H54 (cell line): ENCODE measurements around the gene ANKFN1.

ENCODE experiments used
- DNase-seq: peaks from one replicate; pipeline ENCODE4 v3.0.0; 2011; ENCODE audit warnings: low spot score, mixed read lengths; ENCODE audit not compliant: insufficient read length
- FAIRE-seq: peaks from 3 replicates; lab custom pipeline; 2011; peaks lifted over from hg19 to GRCh38; lab: Jason Lieb, UNC
- POLR2A ChIP-seq: IDR thresholded peaks from 2 replicates; pipeline ENCODE4 v1.6.1; 2011; ENCODE audit warnings: low read depth, mild to moderate bottlenecking, low read length

Gene ANKFN1

DNA sequence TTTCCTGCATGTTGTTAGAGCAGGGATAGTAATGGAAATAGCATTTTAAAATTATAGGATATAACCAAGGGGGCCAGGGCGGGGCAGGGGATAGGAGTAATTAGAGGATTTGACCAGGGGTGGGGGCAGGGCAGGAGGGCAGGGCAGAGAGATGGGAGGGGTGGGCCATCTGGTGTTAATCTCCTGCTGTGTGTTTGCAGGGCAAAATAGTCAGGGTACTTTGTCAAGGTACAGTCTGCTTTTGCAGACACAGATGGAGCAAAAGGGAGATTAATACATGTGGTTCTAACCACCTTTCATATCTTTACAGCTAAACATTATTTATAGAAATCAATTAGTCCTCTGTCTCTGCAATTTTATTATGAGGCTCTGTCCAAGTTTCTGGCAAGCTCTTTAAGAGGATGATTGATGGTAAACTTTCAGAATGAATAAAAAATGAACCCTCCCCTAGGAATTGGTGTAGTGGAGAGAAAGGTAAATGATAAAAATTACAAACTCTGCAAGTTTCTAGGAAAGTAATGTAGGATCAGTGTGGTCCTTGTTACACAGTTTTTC, 6.6 kb downstream of the ANKFN1 start:
- no peak for TF ChIP-seq POLR2A
- DNase-seq, result no peak
- FAIRE-seq, result no peak

DNA sequence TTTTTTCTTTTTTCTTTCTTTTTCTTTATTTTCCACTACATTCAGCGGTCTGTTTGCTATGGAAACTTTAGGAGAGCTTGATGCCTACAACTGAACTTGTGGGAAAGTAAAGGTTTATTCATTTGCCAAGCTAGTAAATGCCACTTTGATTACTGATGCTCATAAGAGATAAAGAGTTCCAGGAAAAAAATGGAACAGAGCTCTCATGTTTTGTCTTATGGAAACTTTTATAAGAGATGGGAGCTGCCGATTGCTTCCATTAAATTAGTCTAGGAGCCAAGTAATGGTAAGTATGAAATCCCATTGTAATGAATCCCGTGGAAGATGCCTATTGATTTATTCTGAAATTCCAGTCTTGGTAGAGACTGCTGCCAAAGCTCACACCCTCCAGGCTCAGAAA, 7.1 kb downstream of the ANKFN1 start:
- DNase-seq (no peak), FAIRE-seq (no peak)
- no peak for TF ChIP-seq POLR2A

DNA sequence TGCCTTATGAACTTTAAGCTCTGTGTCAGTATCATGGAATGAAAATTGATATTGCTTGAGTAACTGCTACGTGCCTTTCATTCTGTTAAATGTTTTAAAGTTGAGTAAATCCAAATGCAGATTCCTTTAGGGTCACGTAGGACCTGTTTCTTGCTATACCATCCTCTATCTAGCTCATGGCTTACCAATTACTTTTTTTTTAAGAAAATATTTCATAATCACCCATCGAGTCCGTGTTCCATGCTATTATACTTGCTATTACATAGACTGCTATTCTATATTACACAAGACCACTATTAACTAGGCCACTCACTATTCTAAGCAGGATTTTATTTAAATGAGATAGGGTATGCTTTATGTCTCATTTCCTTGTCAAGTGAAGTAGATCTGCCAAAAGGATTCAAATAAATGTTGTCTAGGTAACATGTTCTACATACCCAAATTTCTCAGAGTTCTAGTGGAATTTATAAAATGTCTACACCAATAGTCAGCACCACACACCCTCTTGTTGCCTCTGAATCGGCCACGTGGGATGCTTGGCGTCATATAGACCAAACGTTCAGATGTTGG, 11.9 kb downstream of the ANKFN1 start:
- DNase-seq (no peak), FAIRE-seq (peak; percentile 38)
- no peak for TF ChIP-seq POLR2A

DNA sequence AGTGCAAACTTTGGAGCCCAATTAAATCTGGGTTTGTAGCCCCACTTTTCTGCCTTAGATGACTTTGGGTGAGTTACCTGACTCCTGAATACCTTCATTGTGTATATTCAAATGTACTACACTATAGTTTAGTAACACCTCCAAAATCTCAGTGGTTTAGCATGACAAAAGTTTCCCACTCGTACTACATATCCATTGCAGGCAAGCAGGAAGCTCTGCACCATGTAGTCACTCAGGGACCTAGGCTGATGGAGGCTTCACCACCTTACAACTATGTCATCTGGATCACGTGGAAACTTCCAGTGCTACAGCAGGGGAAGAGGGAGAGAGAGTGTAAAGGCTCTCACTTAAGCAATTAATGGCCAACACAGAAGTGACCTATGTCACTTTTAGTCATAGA, 14.2 kb downstream of the ANKFN1 start:
- DNase-seq, result no peak
- no peak for TF ChIP-seq POLR2A
- FAIRE-seq, result no peak

DNA sequence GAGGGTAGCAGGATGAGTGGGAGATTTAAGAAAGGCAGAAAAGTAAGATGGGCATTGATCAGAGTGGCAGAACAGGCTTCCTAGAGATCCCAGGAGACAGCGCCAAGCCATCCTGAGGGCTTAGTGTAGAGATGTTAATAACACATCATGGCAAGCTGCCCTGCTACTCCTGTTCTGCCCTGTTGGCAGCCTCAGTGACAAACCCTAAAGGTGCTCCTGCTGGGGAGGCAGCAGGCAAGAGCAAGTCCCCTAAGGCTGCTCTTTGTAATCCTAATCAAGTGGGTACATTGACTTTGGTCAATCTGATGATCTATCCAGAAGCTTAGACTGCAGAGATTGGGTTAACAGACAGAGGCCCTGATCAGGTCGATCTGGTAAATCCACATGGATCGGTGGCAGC, 16.3 kb downstream of the ANKFN1 start:
- no peak for TF ChIP-seq POLR2A
- no peak for FAIRE-seq
- DNase-seq, result no peak

DNA sequence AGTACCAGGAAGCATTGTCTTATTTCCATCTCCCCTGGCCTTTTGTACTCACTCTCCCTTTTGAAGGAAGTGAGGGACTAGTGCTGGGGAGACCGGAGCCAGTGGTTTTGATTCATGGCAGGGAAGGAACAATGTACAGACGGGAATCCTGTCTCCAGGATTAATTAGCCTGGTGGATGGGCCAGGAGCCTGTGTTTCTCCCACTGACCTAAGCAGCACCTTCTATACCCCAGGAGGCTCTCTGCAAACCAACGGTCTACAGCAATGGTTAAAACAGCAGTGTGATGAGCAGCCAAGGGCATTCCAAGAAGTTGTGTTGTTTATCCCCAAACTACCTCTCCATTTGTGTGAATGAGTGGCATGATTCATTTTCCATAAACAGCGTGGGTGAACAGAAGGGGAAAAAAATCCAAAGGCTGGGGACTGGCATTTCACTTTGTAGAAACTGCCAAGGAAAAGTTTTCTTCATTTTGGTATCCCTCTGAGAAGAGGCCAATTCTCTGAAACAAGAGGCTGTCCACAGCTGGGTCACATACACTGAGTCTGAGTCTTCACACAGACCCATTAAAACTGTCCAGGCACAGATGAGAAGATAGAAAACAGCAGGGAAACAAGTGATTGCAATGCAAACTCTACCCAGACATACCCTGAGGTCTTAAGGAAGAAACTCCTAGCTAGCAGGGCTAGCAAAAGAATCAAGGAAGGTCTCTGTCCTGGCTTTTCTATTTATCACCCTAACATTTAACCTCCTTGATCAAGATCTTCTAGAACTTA, 18.1 kb downstream of the ANKFN1 start:
- TF ChIP-seq POLR2A, result no peak
- DNase-seq, result no peak
- no peak for FAIRE-seq

DNA sequence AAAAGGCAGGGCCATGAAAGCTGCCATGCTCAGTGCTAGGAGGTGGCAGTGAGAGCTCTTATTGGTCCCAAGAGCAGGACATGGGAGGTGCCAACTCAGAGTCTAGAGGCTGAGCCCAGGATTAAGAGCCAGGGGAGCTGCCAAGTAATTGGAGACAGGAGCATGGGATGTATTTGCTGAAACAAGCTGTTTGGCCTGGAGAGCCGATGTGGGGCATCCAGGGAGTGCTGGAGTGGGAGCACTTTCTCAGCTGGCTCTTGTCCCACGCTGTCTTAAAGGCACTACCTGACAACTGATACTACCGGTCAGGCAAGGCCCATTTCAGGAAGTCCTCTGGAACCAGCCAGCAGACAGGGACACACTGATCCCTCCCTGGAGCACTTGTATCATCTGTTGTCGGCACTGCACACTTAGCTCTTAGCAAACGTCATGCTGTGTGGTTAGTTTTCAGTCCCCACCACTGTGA, 19.3 kb downstream of the ANKFN1 start:
- DNase-seq (no peak), FAIRE-seq (no peak)
- TF ChIP-seq POLR2A, result no peak

DNA sequence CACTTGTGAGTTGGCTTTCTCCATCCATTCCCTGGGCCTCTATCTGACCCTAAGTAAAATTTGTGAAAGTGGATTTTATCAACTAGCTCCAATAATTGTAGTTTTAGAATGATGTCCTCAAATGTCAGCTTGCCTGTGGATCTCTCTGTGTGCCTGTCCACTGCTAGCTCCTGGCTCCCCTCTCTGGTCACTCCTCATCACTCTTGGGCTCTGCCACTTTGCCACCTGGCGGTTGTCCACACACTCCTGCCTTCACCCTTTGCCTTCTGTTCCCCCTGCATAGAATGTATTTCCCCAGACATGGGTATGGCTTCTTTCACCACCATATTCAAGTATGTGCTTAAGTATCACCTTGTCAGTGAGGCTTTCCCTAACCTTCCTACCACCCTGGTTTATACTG, 19.8 kb downstream of the ANKFN1 start:
- DNase-seq, result no peak

DNA sequence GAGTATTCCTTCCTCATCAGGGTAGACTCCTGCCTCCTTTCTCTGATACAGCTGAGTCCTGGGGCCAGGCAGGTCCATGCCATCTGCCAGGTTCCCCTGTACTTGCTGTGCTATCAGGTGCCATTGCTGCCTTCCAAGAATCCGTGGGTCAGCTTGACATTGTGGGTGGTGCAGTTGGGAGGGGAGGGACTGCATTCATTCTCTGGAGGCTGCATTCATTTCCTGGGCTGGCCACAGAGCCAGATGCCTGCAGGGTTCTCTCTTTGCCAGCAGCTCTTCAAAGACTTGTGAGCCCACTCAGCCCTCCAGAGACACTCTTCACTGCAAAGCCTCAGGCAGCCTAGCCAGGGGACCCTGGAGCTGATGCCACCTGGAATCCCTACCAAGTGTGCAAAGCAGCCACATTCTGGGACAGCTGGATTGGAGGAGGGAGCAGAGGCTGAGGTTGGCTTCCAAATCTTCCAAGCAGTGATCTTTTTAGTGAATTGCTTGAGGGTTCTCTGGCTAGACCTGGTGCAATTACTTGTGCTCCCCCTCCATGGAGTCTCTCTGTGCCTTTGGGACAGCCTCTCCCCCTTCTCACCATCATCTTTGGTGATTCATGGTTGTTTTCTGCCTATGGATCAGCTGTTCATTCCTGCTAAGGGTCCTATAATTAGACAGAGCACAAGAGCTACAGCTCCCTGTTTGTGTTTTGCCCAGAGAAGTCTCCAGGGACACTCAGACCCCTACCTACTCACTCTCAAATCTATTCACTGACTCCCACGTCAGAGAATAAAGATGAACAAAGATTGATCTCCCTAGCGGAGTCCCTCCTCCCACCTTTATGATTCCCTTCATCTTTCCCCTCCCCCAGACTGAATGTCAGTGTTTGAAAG, 20.9 kb downstream of the ANKFN1 start:
- no peak for FAIRE-seq
- TF ChIP-seq POLR2A, result no peak
- no peak for DNase-seq

More for the DNA sequence above, 19.8 kb downstream of the ANKFN1 start:
- FAIRE-seq, result no peak
- TF ChIP-seq POLR2A, result no peak

DNA sequence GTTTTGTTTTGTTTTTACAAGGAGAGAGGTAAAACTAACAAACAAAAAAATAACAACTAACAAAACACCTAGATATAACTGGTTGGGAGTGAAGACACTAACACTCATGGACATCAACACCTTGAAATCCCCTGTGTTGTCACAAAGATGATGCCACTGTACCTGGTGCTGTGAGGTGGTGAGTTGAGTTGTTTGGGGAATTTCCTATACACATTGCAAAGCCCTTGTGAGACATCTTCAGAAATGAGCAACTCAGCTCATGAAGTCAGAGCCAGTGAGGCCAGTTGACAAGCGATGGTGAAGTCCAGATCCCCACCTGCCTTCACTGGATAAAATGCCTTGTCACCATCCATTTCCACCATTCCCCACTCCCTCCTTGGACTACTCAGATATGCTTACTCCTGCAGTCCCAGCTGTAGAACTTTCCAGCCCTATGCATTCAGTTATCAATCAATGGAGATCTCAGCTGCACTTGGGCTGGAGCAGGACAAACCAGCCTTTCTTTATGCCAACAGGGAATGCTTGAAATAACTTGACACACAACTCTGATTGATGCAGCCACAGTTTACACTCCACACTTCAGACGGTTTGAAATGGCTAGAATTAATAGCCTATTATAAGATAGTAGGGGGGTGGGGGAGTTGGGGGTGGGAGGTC, 22.2 kb downstream of the ANKFN1 start:
- FAIRE-seq, result no peak
- no peak for DNase-seq
- TF ChIP-seq POLR2A, result no peak

DNA sequence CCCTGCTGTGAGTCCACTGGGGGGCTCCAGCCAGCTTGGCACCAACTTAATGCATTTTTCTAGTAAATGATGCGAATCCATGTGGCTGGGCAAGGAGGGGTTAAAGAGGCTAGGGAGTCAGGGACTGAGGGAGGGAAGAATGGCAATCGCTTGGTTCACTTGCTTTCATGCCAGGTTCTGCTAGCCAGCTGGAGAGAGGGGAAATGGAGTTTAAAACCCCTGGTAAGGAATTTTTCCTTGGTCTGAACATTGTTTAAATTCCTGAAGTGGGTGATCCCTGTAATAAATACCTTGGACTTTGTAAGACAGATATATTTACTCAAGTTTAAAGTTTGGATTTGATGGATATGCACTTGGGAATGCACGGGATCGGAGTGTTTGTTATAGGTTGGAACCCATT, 22.8 kb downstream of the ANKFN1 start:
- DNase-seq (no peak), FAIRE-seq (no peak)
- TF ChIP-seq POLR2A, result no peak

DNA sequence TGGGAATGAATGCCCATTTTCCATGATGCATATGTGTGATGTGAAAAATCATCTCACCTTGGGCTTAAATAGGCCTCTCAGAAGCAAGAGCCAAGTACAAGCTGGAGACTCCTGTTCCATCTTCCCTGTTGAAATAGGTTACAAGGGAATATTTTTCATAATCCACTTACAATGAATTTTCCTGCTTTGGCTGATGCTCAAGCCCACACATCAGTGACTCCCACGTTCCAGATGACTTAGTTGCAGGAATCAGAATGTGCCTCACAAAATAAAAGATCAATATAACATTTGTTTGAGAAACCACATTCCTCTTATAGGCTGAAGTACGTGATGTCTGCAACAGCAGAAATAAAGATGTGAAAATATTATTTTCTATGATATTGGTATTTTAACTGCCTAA, 24.1 kb downstream of the ANKFN1 start:
- no peak for TF ChIP-seq POLR2A
- no peak for DNase-seq
- no peak for FAIRE-seq

DNA sequence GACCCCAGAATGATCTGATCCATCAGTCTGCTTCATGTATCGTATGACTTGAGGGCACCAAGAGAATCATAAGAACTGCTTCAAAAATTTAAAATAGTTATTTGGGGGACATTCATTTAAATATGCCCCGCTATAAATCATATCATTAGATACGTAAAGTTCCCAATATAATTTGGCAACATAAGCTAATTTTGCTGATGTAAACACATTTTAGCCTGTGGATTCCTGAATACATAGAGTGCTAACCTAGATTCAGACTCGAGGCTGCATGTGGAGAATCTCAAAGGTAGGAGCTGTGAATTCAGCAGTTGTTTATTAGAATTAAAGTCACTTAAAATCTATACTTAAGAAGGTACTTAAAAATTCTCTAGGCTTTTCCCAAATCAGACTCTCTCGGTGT, 24.9 kb downstream of the ANKFN1 start:
- no peak for TF ChIP-seq POLR2A
- FAIRE-seq (no peak), DNase-seq (no peak)

DNA sequence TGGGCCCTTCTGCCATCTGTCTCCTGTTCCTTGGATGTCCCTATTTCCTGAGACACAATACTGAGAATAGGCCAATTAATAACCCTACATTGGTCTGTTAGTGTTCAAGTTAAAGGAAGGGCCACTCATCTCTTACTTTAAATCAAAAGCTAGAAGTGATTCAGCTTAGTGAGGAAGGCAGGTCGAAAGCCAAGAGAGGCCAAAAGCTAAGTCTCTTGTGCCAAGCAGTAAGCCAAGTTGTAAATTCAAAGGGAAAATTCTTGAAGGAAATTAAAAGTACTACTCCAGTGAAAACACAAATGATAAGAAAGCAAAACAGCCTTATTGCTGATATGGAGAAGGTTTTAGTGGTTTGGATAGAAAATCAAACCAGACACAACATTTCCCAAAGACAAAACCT, 28.8 kb downstream of the ANKFN1 start:
- FAIRE-seq, result no peak
- DNase-seq, result no peak
- TF ChIP-seq POLR2A, result no peak
